CD4-positive, alpha-beta T cell treated with Interleukin-6 for 4 hours (primary cell): Measurements from ENCODE around the gene PDE1A.
"Not testable (repeated sequence)": the region's sequence is repeated elsewhere in the genome, so short reads cannot be mapped to it uniquely, and the experiment has no call there.

Experiments
- DNase-seq: peaks from one replicate; pipeline ENCODE4 v3.0.0-alpha.2; 2020; ENCODE audit warnings: mixed read lengths

Gene PDE1A

DNA sequence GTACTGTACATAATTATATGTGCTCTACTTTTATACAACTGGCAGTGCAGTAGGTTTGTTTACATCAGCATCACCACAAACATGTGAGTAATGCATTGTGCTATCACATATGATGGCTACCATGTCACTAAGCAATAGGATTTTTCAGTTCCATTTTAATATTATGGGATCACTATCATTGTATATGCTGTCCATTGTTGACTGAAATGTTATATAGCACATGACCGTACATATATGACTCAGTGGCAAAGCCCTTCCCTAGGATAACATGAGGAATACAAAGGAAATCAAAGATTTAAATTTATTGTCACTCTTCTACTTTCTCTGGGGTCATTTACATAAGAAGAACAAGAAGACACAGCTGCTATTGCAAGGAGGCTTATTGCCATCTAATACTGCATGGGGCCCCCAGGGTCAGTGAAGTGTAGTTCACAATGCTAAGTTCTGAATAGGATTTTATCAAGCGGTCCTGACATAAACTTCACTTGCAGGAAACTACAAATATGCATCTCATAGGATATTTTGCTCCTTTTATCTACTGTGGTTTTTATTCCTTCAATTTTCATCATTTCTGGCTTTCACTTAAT, 21.8 kb downstream of the PDE1A start:
- DNase-seq = no peak

DNA sequence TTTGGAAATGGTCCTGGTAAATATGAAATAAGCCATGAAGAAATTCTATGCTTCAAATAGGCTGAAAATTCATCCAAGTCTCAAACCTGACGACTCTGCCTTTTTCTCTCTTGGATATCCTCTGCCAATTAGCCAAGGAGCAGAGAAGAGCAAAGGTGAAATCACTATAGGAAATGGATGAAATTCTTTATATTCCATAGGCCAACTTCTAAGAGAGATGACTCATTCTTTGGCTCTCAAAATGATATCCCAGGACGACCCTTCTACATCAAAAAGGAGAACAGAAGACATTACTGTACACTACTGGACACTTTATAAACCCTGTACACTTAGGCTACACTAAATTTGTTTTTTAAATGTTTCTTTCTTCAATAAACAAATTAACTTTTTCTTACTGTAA, 22.7 kb downstream of the PDE1A start:
- DNase-seq = no peak

DNA sequence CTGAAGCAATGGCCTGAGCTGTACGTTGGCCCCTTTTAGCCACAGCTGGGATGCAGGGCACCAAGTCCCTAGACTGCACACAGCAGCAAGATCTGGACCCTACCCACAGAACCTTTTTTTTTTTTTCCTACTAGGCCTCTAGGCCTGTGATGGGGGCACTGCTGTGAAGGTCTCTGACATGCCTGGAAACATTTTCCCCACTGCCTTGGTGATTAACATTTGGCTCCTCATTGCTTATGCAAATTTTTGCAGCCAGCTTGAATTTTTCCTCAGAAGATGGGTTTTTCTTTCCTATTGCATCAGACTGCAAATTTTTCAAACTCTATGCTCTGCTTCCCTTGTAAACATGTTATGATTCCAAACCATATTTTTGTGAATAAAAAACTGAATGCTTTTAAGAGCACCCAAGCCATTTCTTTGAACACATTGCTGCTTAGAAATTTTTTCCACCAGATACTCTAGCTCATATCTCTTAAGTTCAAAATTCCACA, 33.5 kb downstream of the PDE1A start:
- no peak for DNase-seq

DNA sequence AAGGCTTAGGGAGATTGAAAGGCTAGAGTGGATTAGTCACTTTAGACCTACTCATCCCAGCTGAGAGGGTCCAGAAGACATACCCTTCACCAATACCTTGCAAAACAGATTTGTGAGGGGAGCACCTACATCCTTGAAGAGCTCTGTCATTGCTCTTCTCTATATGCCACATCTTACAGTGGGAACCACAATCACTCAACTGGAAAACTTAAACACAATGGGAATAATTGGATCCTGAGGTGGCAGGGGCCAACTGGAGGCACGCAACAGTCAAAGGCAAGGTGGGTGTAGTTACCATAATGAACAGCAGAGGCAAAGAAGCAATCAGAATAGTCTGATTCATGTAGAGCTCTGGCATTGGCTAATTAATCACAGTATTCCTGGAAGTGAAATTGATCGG, 35.4 kb downstream of the PDE1A start:
- DNase-seq = no peak

DNA sequence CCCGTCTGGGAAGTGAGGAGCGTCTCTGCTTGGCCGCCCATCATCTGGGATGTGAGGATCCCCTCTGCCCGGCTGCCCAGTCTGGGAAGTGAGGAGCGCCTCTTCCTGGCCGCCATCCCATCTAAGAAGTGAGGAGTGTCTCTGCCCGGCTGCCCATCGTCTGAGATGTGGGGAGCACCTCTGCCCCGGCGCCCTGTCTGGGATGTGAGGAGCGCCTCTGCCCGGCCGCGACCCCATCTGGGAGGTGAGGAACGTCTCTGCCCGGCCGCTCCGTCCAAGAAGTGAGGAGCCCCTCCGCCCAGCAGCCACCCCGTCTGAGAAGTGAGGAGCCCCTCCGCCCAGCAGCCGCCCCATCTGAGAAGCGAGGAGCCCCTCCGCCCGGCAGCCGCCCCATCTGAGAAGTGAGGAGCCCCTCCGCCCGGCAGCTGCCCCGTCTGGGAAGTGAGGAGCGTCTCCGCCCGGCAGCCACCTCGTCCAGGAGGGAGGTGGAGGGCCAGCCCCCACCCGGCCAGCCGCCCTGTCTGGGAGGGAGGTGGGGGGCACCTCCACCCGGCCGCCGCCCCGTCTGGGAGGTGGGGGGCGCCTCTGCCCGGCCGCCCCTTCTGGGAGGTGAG, 40.5 kb downstream of the PDE1A start:
- DNase-seq = not testable (repeated sequence)

DNA sequence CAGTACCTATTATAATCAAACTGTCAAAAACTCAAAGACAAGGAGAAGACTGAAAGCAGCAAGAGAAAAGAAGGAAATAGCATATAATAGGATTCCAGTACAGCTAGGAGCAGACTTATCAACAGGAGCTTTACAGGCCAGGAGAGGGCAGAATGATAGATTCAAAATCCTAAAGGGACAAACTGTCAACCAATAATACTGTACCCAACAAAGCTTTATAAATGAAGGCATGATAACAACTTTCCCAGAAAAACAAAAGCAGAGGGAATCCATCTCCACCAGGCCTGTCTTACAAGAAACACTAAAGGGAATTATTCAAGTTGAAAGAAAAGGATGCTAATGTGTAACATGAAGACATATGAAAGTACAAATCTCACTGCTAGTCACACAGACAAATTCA, 42.0 kb downstream of the PDE1A start:
- DNase-seq = no peak

DNA sequence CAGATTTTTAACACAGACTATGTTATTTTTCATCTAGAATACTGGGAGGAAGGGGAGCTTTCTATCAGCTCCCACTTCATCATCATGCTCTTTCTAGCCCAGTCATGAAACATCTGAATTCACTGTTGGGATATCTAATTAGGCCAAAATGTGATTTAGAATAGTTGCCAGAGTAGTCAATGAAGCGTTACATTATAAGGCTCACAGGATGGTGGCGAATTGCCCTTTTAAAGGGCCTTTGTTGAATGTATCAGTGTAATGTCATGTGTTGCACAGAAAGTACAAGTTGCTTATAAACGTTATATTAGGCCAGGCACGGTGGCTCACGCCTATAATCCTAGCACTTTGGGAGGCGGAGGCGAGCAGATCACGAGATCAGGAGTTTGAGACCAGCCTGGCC, 45.6 kb downstream of the PDE1A start:
- no peak for DNase-seq

DNA sequence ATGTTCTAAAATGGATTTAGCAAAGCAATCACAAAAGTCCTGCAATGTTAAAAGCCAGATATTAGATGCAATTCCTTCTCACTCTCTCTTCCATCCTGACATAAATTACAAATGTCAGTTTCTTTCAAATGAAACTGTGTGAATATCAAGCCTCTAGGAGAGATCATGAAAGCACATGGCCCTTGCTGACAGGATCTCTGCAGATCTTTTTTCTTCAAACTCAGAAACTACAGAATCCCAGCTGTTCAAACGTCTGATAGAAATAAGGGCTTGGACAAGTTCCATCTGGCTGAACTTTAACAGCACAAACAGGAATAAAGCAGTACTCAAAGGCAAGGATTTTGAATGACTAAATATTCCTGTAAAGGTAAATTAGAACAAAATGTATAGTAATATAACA, 47.6 kb downstream of the PDE1A start:
- DNase-seq = no peak

DNA sequence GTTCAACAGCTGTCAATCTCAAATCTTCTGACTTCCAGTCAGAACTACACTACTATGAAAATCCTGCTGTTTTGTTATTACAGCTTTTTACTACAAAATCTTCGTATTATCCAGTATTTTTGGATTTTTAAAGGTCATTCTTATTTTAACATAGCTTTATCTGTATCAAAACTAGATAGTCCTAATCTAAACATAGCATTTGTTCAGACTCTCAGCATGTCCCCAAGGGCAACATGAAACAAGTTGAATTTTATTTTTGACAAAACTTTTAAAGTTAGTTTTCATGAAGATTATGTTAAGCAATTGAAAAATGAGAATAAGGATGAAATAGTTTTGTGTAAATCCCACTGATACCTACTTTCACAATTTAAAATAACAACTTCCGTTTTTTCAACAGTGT, 48.1 kb downstream of the PDE1A start:
- no peak for DNase-seq

DNA sequence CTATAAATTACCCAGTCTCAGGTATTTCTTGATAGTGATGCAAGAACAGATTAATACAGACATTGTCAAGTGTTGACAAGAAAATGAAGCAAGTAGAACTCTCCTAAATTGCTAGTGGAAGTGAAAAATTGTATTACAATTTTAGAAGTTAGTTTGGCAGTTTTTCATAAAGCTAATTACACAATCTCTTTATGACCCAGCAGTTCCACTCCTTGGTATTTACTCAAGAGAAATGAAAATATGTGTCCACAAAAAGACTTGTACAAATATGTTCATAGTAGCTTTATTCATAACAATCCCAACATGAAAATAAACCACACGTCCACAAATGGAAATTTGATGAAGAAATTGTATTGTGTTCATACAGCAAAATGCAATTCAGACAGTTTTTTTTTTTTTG, 49.4 kb downstream of the PDE1A start:
- no peak for DNase-seq

DNA sequence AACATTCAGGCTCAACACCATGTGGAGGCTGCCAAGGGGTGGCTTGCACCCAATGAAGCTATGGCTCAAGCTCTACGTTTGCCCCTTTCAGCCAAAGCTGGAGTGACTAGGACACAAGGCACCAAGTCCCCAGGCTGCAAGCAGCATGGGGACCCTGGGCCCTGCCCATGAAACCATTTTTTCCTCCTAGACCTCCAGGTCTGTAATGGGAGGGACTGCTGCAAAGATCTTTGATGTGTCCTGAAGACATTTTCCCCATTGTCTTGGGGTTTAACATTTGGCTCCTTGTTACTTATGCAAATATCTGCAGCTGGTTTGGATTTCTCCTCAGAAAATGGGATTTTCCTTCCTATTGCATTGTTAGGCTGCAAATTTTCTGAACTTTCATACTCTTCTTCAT, 51.0 kb downstream of the PDE1A start:
- DNase-seq = no peak

DNA sequence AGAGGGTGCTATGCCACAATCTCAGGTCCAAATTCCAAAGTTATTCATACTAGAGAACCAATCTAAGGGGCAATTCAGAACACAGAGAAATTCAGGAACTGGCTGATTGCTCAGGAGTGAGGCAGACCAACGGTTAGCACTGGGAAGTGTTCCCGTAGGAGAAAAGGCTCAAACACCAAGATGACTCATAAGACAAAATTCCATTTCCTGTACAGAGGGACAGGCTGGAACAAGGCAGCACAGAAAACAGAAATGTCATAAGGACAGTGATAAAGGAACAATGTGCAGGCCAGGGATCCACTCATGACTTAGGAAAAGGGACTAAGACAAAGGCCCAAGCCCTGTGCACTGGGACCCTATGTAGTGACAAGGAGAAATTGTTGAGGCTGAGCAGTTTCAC, 54.2 kb downstream of the PDE1A start:
- no peak for DNase-seq

DNA sequence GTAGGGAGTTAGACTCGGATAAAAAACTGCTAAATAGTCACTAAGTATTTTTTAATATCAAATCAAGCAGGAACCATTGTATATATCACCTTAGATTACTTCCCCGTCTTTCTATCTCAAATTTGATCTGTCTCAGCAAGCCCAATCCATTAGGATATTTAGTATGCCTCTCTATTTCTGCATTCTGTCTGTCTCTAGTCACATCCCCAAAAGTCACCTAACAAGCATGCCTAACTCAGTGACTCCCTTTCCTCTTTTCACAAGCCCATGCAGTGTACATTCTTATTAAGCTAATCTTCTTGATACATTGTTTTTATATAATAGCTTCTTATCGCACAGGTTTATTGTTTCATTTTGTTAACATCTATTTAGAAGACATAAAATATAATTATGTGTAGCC, 57.8 kb downstream of the PDE1A start:
- no peak for DNase-seq

DNA sequence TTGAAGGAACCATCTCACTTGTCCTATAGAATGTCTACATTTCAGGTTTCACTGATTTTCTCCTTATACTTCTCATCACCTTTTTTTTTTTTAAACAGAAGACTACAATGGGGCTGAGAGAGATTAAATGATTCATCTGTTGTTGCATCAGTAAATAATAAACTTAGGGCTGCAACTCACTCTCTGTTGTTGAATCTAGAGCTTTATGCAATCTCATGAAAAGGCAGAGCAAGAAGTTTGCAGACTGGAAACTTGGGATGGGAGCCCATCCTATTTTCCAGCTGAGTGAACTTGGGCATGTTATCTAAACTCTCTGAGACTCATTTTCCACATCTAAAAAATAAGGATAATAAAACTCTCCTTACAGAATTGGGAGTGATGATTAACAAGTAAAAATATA, 58.4 kb downstream of the PDE1A start:
- DNase-seq = no peak

DNA sequence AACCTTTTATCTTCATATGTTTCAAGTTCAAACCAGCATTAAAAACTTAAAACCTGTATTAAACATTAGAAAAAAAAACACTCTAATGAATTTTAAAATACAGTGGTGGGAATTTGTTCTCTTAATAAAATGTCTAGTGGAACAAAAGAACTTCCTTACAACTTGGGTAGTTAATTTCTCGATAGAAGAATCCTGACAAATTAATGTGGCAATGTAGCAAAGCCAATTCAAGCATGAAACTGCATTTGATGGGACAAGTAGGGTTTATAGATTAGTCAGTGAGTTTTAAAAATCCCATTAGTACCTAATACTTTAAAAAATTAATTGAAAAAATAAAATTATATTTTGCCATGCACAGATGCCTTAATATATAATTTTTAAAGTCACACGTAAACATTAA, 59.4 kb downstream of the PDE1A start:
- DNase-seq = no peak

DNA sequence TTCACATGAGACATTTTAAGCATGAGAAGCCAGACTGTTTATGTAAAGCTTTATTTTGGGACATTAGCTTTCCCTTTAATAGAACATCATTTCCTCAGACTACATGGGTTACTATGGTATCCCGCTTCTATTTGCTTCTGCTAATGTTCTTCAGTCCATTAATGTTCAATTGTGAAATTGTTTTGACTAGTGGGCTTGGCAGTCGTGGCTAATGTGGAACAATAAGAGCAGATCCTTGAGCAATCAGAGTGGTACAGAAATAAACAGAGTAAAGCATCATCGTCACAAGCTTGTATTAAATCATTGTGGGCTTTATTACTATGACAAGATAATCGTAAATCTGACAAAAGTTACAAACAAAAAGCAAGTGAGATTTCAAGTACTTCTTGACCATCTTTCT, 60.2 kb downstream of the PDE1A start:
- DNase-seq = no peak

DNA sequence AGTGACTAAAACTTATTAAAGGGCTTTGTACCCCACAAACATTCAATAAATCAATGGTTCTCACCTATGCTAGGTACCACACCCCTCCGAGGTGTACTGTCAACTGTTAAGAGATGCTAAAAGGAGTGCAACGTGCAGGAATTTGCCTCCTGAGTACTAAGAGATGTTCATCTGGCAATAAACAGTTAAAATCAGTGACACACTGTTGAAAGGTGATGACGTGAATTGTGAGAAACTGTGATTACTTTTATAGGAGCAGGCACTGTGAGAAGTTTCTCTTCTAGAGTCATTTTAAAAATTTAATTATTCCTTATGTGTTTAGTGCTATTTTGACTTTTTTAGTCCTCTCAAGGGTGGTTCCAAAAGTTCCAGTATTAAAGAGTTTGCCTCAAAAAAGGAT, 61.0 kb downstream of the PDE1A start:
- no peak for DNase-seq

DNA sequence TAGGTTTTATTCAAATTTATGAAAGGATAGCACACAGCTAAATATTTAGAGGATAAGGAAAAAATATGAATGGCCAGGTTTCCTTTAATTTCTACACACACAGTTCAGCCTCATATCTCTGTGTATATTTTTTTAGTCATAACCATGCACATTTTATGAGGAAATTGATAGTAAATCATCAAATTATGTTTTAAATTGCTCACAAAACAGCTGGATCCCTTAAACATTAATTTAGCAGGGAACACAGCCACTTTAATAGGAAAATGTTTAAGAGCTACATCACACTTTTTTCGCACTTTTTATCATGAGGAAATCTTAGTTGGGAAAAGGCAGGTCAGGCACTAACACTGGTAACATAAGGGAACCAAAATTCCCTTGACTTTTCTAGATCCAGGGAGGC, 65.4 kb downstream of the PDE1A start:
- DNase-seq = no peak

DNA sequence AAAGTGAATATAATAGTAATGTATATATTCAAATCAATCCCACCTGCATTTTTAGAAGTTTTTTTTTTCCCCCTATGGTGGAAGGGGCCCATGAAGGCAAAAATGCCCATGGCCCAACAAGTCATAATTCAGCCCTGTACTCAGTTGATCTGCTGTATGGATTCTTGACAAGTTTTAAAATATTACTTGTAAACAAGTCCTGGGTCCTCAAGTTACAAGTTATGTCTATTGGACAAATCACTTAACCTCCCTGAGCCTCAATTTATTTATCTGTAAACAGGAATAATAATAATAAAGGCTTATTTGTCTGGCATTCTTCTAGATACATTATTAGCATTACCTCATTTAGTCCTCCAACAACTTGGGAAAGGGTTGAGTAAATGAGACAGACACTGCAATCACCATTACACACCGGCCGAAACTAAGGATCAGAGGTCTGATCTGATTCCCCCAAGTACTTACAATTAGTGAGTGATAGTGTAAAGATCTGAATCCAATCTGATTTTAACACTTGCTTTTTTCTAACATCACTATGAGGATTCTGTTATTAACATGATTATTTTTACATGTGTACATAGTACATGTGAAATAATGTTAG, 66.1 kb downstream of the PDE1A start:
- DNase-seq = no peak

DNA sequence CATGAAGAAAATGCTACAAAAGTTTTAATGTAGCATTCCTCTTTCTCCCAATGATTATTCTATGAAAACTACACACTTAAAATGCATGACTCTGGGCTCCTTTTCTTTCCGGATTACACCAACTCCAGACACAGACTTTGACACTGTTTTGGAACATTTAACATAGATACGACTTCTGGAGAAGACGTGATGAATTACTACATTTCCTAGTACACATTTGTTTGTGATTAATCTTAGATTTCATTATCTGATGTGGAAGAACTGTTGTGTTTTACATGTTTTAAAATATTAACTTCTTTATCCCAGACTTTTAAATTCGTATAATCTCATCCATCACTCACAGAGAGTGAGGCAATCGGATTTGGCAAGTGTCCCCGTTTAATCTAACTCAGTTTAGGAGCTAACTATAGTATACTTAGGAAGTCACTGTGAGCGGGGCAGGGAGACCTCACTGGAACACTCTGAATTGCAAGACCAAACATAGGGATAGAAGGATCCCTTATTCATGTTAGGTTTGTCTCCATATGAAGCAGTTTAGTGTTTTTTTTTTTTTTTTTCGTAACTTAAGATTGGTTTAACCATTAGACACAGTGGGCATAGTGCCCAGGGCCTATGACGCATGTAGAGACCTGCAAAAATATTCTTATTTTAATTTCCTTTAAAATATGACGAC, 66.7 kb downstream of the PDE1A start:
- no peak for DNase-seq

DNA sequence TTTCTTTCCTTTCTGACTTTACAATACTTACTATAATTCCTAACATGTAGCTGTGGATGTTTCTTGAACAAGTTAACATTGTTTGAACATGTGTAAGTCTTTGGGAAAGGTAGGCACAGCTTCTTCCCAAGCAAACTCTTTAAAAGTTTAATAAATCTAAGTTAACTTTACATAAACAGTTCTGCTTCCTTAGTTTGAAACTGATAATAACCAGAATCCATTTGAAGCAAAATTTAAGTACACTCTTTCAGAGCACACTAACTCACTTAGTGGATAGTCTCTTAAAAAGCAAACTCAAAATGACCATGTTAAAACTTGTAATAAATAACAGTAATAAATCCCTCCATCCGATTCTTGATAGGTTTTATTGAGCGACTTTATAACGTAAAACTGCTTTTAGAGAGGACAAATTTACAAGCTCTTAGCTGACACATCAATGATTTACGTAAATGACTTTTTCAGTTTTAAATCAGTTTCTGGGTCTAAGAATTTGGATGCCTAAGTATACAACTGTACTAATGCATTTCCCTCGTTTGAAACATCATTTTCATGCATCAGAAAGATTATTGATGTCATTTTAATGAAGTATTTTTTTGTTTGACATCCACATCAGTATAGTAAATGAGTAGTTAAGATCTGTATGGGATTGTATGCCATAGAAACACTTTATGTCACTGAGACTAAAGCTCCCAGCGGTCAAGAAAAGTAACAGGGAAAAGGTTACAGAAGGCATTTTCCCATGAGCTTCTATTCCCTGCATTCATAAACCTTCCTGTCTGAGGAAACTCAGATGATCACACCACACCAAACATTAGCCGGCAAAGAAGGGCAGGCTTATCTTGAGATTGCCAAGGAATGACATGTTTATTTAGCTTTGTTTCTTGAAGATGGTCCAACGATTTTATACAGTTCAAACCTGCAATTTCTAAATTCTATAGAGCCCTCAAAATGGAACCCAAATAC, 67.5 kb downstream of the PDE1A start:
- DNase-seq = no peak

DNA sequence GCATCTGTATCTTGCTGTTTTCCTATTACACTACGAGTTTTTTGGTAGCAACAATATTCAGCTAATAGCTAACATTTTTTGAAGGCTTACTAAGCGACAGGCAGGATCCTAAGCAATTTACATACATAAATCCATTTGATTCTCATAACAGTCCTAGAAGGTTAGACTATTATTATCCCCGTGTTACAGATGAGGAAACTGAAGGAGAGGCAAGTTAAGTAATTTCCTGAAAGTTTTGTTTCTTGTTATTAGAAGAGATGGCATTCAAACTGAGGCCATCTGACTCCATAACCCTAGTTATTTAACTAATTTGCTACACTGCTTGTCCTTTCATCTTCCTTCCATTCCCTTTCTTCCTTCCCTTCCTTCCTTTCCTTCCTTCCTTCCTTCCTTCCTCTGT, 68.2 kb downstream of the PDE1A start:
- DNase-seq = no peak

DNA sequence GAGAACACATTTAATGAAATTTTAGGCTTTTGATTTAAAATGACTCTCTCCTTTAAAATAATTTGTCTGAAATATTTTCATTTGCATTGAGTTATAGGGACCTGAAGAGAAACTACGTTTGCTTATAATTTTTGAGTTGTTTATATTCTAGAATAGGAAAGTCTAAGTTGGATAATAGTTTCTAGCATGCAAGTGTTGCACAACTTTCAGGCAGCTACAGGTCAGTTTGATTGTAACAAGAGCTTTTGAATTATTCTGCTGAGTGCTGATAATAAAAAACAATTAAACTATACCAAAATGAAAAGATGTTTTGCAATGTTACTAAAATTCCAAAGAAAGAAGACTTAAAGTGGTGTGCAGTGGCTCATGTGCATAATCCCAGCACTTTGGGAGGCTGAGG, 71.0 kb downstream of the PDE1A start:
- DNase-seq = no peak
